Measurements from ENCODE around the gene EVI5.
"Not testable (repeated sequence)": the region's sequence is repeated elsewhere in the genome, so short reads cannot be mapped to it uniquely, and the experiment has no call there.

GRCh38 chr1:92783550-92783949 is 1.4 kb downstream of the EVI5 start:
- TF ChIP-seq SP1 (IDR thresholded peaks at IDR 0.05); PKNOX1 (IDR thresholded peaks at IDR 0.05); ELF4 (IDR thresholded peaks at IDR 0.05); CTBP1 (IDR thresholded peaks at IDR 0.05; ENCODE audit: borderline replicate concordance); ARNT (IDR thresholded peaks at IDR 0.05): not testable (repeated sequence)

All from HEK293T (cell line).